H1 (cell line): ENCODE results near the gene SLC12A4. TPM values are rescaled to one million over a fixed set of nuclear protein-coding genes. Genes with fewer than 3 reads are reported as not detected.

Experiments used
- CHD7 ChIP-seq: fragments of 300-600 bp; sonication (generic); IDR thresholded peaks from 2 replicates; pipeline ENCODE4 v1.7.1; 2012; ENCODE audit warnings: low read length, moderate library complexity, mild to moderate bottlenecking, inconsistent platforms; ENCODE audit not compliant: insufficient replicate concordance
- polyA plus RNA-seq, 7 experiments: library from polyadenylated mRNA; depleted of rRNA in 3 of 7; stranded (reverse) in 5 of 7; unstranded in 2 of 7; fragments of >200 nt in 5 of 7; fragments of 200-250 nt in 2 of 7; gene quantifications; 1 replicate in 5 of 7; 2 replicates in 1 of 7; 4 replicates in 1 of 7; pipeline versions ENCODE4 v1.2.1 to v1.2.3, GENCODE V29; 2011 to 2013; ENCODE audit warnings: missing spikeins in 2 of 7, mixed read lengths in 2 of 7
- total RNA-seq: library from RNA; stranded (reverse); fragmentation: NEBNext Ultra II Directional; extraction: Animal tissue kit (Norgen Biotek cat#: 25700); gene quantifications from 2 replicates; pipeline ENCODE4 v1.2.1, GENCODE V29; 2021

SLC12A4 gene
- total and polyA plus RNA-seq, 2 of the 8 experiments (the other 6 are each of a cell fraction or from before 2014, with no cell fraction given), result 41.3 to 49.3 TPM

- no peak for TF ChIP-seq CHD7
These were observed 21.0 kb upstream of the SLC12A4 start (continued) for GRCh38 chr16:67989322-67990017.
